ENCODE measurements around the gene PAX2.

The PAX2 gene

GRCh38 chr10:100739517-100740368 is 5.6 kb upstream of the PAX2 start:
- no peak for FAIRE-seq

- FAIRE-seq = no peak
Measured at GRCh38 chr10:100740476-100741377, 4.7 kb upstream of the PAX2 start.

- FAIRE-seq = no peak
Measured at GRCh38 chr10:100741378-100742075, 3.9 kb upstream of the PAX2 start.

GRCh38 chr10:100742076-100742771 is 3.2 kb upstream of the PAX2 start:
- FAIRE-seq = no peak

- FAIRE-seq = no peak
Measured at GRCh38 chr10:100742936-100743335, 2.4 kb upstream of the PAX2 start.

GRCh38 chr10:100743626-100744135 is 1.7 kb upstream of the PAX2 start:
- no peak for FAIRE-seq

- no peak for FAIRE-seq
Measured at GRCh38 chr10:100744136-100744986, 1.0 kb upstream of the PAX2 start.

- no peak for FAIRE-seq
Measured at GRCh38 chr10:100745882-100746783, 751 bp downstream of the PAX2 start.

GRCh38 chr10:100746784-100747455 is 1.5 kb downstream of the PAX2 start:
- no peak for FAIRE-seq

- FAIRE-seq = no peak
Measured at GRCh38 chr10:100747456-100748230, 2.3 kb downstream of the PAX2 start.

- no peak for FAIRE-seq
Measured at GRCh38 chr10:100748231-100749058, 3.1 kb downstream of the PAX2 start.

- no peak for FAIRE-seq
Measured at GRCh38 chr10:100749059-100749308, 3.6 kb downstream of the PAX2 start.

- FAIRE-seq = no peak
Measured at GRCh38 chr10:100749309-100750217, 4.2 kb downstream of the PAX2 start.

GRCh38 chr10:100750291-100751210 is 5.2 kb downstream of the PAX2 start:
- FAIRE-seq = no peak

GRCh38 chr10:100751211-100751933 is 6.0 kb downstream of the PAX2 start:
- no peak for FAIRE-seq
